Stimulated activated CD4-positive, alpha-beta T cell treated with anti-CD3 and anti-CD28 coated beads, Interleukin-15, amount 100 ng/mL, for 48 hours (primary cell): ENCODE data around the gene MUC2.

Experiments used
- DNase-seq, 2 donors: peaks; one replicate each; pipeline ENCODE4 v3.0.0-alpha.2; 2020; ENCODE audit warnings: low read depth in 2 of 2

Gene MUC2

GRCh38 chr11:1051356-1052132 lies 23.1 kb upstream of the MUC2 start:
- DNase-seq, result no peak

- no peak for DNase-seq
Observed at GRCh38 chr11:1052133-1053011, 22.3 kb upstream of the MUC2 start.

GRCh38 chr11:1053121-1053901 lies 21.4 kb upstream of the MUC2 start:
- DNase-seq, result no peak

- no peak for DNase-seq
Observed at GRCh38 chr11:1054143-1055108, 20.2 kb upstream of the MUC2 start.

GRCh38 chr11:1055109-1055703 lies 19.5 kb upstream of the MUC2 start:
- DNase-seq, result no peak

- DNase-seq, result no peak
Observed at GRCh38 chr11:1055990-1056771, 18.5 kb upstream of the MUC2 start.

- DNase-seq, result no peak
Observed at GRCh38 chr11:1057806-1058205, 16.9 kb upstream of the MUC2 start.

- no peak for DNase-seq
Observed at GRCh38 chr11:1059759-1060158, 14.9 kb upstream of the MUC2 start.

GRCh38 chr11:1060410-1060809 lies 14.3 kb upstream of the MUC2 start:
- no peak for DNase-seq

- no peak for DNase-seq
Observed at GRCh38 chr11:1060852-1061616, 13.6 kb upstream of the MUC2 start.

- no peak for DNase-seq
Observed at GRCh38 chr11:1062075-1062820, 12.4 kb upstream of the MUC2 start.

- no peak for DNase-seq
Observed at GRCh38 chr11:1064167-1064566, 10.5 kb upstream of the MUC2 start.

GRCh38 chr11:1067812-1068496 lies 6.7 kb upstream of the MUC2 start:
- no peak for DNase-seq

- DNase-seq, result no peak
Observed at GRCh38 chr11:1069740-1070139, 4.9 kb upstream of the MUC2 start.

GRCh38 chr11:1070594-1071462 lies 3.8 kb upstream of the MUC2 start:
- no peak for DNase-seq

GRCh38 chr11:1071571-1072115 lies 3.0 kb upstream of the MUC2 start:
- DNase-seq, result no peak
